H9 (cell line): ENCODE results near the gene USH2A. TPM values are rescaled to one million over a fixed set of nuclear protein-coding genes. Genes with fewer than 3 reads are reported as not detected.

Experiments
- DNase-seq: peaks from one replicate; pipeline ENCODE4 v3.0.0-alpha.2; 2017
- H2AFZ ChIP-seq: one replicate; pipeline ENCODE4 v1.6.1; 2013; ENCODE audit warnings: mild to moderate bottlenecking, low read length, control low read depth, moderate library complexity
- H2AK5ac ChIP-seq: 2 replicates; pipeline ENCODE4 v1.6.1; 2013; ENCODE audit warnings: low read length, control low read depth, mixed read lengths; ENCODE audit not compliant: insufficient read length
- H2BK120ac ChIP-seq: one replicate; pipeline ENCODE4 v1.6.1; 2013; ENCODE audit warnings: low read depth, mild to moderate bottlenecking, low read length, control low read depth, inconsistent platforms; ENCODE audit not compliant: poor library complexity, severe bottlenecking
- H2BK12ac ChIP-seq: 2 replicates; pipeline ENCODE4 v1.6.1; 2013; ENCODE audit warnings: low read length, control low read depth, mixed read lengths, low read depth; ENCODE audit not compliant: insufficient read length
- H2BK15ac ChIP-seq: 2 replicates; pipeline ENCODE4 v1.6.1; 2013; ENCODE audit warnings: low read depth, low read length, control low read depth
- H2BK20ac ChIP-seq: one replicate; pipeline ENCODE4 v1.6.1; 2013; ENCODE audit warnings: low read depth, mild to moderate bottlenecking, low read length, control low read depth, inconsistent platforms; ENCODE audit not compliant: poor library complexity, severe bottlenecking
- H2BK5ac ChIP-seq: 2 replicates; pipeline ENCODE4 v1.6.1; 2013; ENCODE audit warnings: low read length, control low read depth, mixed read lengths; ENCODE audit not compliant: insufficient read length
- H3K14ac ChIP-seq: 2 replicates; pipeline ENCODE4 v1.6.1; 2013; ENCODE audit warnings: low read length, control low read depth; ENCODE audit not compliant: insufficient read depth
- H3K18ac ChIP-seq: 2 replicates; pipeline ENCODE4 v1.6.1; 2013; ENCODE audit warnings: low read depth, mild to moderate bottlenecking, mixed read lengths, low read length, control low read depth; ENCODE audit not compliant: insufficient read length
- H3K23ac ChIP-seq: 2 replicates; pipeline ENCODE4 v1.6.1; 2013; ENCODE audit warnings: low read length, control low read depth, mixed read lengths, low read depth; ENCODE audit not compliant: insufficient read length
- H3K23me2 ChIP-seq: 2 replicates; pipeline ENCODE4 v1.6.1; 2013; ENCODE audit warnings: low read depth, mild to moderate bottlenecking, mixed read lengths, low read length, control low read depth; ENCODE audit not compliant: insufficient read length, poor library complexity, severe bottlenecking
- H3K27ac ChIP-seq: 2 replicates; pipeline ENCODE4 v1.5.1; 2013; ENCODE audit warnings: low read length, control low read depth, mixed read lengths, low read depth; ENCODE audit not compliant: insufficient read length
- H3K27me3 ChIP-seq: 2 replicates; pipeline ENCODE4 v1.6.1; 2013; ENCODE audit warnings: low read length, control low read depth, inconsistent platforms; ENCODE audit not compliant: insufficient read depth
- H3K4ac ChIP-seq: 2 replicates; pipeline ENCODE4 v1.6.1; 2013; ENCODE audit warnings: low read depth, mild to moderate bottlenecking, control low read depth, inconsistent platforms, low read length, moderate library complexity
- H3K4me1 ChIP-seq: 2 replicates; pipeline ENCODE4 v1.6.1; 2013; ENCODE audit warnings: low read length, control low read depth, inconsistent platforms; ENCODE audit not compliant: insufficient read depth
- H3K4me2 ChIP-seq: 2 replicates; pipeline ENCODE4 v1.6.1; 2013; ENCODE audit warnings: low read length, control low read depth, mixed read lengths; ENCODE audit not compliant: insufficient read length, insufficient read depth
- H3K56ac ChIP-seq: 2 replicates; pipeline ENCODE4 v1.6.1; 2013; ENCODE audit warnings: low read depth, mild to moderate bottlenecking, mixed read lengths, low read length, control low read depth; ENCODE audit not compliant: insufficient read length
- H3K79me1 ChIP-seq: 2 replicates; pipeline ENCODE4 v1.6.1; 2013; ENCODE audit warnings: low read depth, mild to moderate bottlenecking, moderate library complexity, low read length, control low read depth, inconsistent platforms; ENCODE audit not compliant: insufficient read depth, poor library complexity, severe bottlenecking
- H3K79me2 ChIP-seq: 2 replicates; pipeline ENCODE4 v1.6.1; 2013; ENCODE audit warnings: low read length, control low read depth, inconsistent platforms; ENCODE audit not compliant: insufficient read depth
- H3K9ac ChIP-seq: 2 replicates; pipeline ENCODE4 v1.6.1; 2013; ENCODE audit warnings: low read length, control low read depth, mixed read lengths; ENCODE audit not compliant: insufficient read length; ENCODE audit errors: extremely low read depth
- H3K9me3 ChIP-seq: one replicate; pipeline ENCODE4 v1.6.1; 2013; ENCODE audit warnings: low read depth, low read length, inconsistent platforms; ENCODE audit not compliant: control insufficient read depth
- H3T11ph ChIP-seq: one replicate; pipeline ENCODE4 v1.6.1; 2013; ENCODE audit warnings: mild to moderate bottlenecking, low read length, control low read depth, inconsistent platforms
- H4K20me1 ChIP-seq: one replicate; pipeline ENCODE4 v1.6.1; 2013; ENCODE audit not compliant: control insufficient read depth, insufficient read length, insufficient read depth
- H4K5ac ChIP-seq: 2 replicates; pipeline ENCODE4 v1.6.1; 2013; ENCODE audit warnings: low read depth, mild to moderate bottlenecking, mixed read lengths, low read length, control low read depth; ENCODE audit not compliant: insufficient read length
- H4K8ac ChIP-seq: replicated peaks from 2 replicates; pipeline ENCODE4 v1.6.1; 2013; ENCODE audit warnings: low read length, control low read depth, mixed read lengths, low read depth; ENCODE audit not compliant: insufficient read length
- H4K91ac ChIP-seq: 2 replicates; pipeline ENCODE4 v1.6.1; 2013; ENCODE audit warnings: low read depth, mild to moderate bottlenecking, moderate library complexity, mixed read lengths, low read length, control low read depth; ENCODE audit not compliant: insufficient read length
- H3K27ac Mint-ChIP-seq, 3 experiments: 2 replicates in 2 of 3; 3 replicates in 1 of 3; pipeline ENCODE4 v1.8.0; 2020 to 2021; ENCODE audit warnings: mixed read lengths in 3 of 3, mild to moderate bottlenecking in 1 of 3, moderate library complexity in 1 of 3
- H3K27me3 Mint-ChIP-seq: 2 replicates; pipeline ENCODE4 v1.8.0; 2021; ENCODE audit warnings: low read depth, mild to moderate bottlenecking, moderate library complexity, mixed read lengths
- H3K36me3 Mint-ChIP-seq, 3 experiments: 2 replicates in 2 of 3; 3 replicates in 1 of 3; pipeline ENCODE4 v1.8.0; 2020 to 2021; ENCODE audit warnings: low read depth in 3 of 3, mixed read lengths in 3 of 3; ENCODE audit not compliant: insufficient read depth in 1 of 3
- H3K4me1 Mint-ChIP-seq, 2 experiments: 2 replicates each; pipeline ENCODE4 v1.8.0; 2020; ENCODE audit warnings: mixed read lengths in 2 of 2
- H3K4me3 Mint-ChIP-seq, 2 experiments: 2 replicates in 1 of 2; 3 replicates in 1 of 2; pipeline ENCODE4 v1.8.0; 2020 to 2021; ENCODE audit warnings: mild to moderate bottlenecking in 2 of 2, mixed read lengths in 2 of 2, moderate library complexity in 1 of 2
- H3K9me3 Mint-ChIP-seq, 2 experiments: 2 replicates in 1 of 2; 3 replicates in 1 of 2; pipeline ENCODE4 v1.8.0; 2020; ENCODE audit warnings: mild to moderate bottlenecking in 2 of 2, mixed read lengths in 2 of 2, moderate library complexity in 1 of 2
- WGBS: extraction: QIAGEN DNeasy Blood & Tissue Kit; methylation state at CpG from one replicate; pipeline ENCODE4 v1.1.7; 2013; ENCODE audit warnings: missing lambda C conversion rate, low lambda C conversion rate, mixed read lengths; ENCODE audit not compliant: insufficient read length; ENCODE audit errors: extremely low coverage; 5-methylcytosine and 5-hydroxymethylcytosine counted together
- total RNA-seq: library from RNA; stranded (reverse); gene quantifications from 2 replicates; pipeline ENCODE4 v1.2.1, GENCODE V29; 2021
- TF ChIP-seq, protein P1 (sequence below): fragments of 200-600 bp; sonication (generic); conservative IDR thresholded peaks from 3 replicates; pipeline ENCODE4 v1.8.0; 2021; ENCODE audit warnings: antibody characterized with exemption, mild to moderate bottlenecking

The USH2A gene
- total RNA-seq, 1 experiment from 2014 or later = 0.11 TPM

DNA sequence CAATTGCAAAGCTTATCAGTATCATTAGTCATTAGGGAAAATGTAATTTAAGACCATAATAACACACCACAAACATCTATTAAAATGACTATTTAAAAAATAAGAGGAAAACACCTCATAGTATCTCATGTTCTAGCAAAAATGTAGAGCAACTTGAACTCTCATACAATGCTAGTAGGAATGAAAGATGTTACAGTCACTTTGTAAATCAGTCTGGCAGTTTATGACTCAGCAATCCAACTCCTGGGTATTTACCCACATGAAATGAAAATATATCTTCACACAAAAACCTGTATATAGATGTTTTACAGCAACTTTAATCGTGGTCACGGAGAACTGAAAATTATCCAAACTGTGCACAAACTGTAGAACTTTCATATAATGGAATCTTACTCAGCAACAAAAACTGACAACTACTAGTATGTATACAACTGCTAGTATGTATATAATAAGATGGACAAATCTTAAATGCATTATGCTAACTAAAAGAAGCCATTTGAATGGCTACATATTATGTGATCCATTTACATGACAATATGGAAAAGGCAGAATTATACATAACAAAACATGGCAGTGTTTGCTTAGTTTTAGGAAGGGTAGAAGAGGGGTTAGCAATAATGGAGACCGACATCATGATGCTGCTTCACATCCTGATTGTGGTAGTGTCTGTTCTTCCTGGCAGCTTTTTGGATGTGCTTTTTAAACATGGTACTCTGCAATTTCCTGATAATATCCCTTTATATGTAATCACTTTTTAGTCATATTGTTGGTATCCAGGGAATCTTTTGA is 589.1 kb downstream of the USH2A start:
- no peak for DNase-seq

More for the DNA sequence above, 589.1 kb downstream of the USH2A start:
- no peak overlapping the region for H2BK12ac ChIP-seq
- H2AFZ ChIP-seq = no peak overlapping the region
- no peaks in the 10 kb centered on the region for H3K27me3 ChIP-seq
- H4K5ac ChIP-seq = no peak overlapping the region
- no peak overlapping the region for H3K23ac ChIP-seq
- no peak overlapping the region for H3K56ac ChIP-seq
- no peak overlapping the region for H2BK120ac ChIP-seq
- no peaks in the 10 kb centered on the region for H3K79me2 ChIP-seq
- no peak overlapping the region for H3T11ph ChIP-seq
- no peak overlapping the region for H3K18ac ChIP-seq
- H3K4ac ChIP-seq = no peak overlapping the region
- H3K27me3 Mint-ChIP-seq = no peaks in the 10 kb centered on the region
- H3K36me3 Mint-ChIP-seq = peaks cover 10 to 33% (median 22%) of the 10 kb centered on the region in 3 experiments
- no peaks in the 10 kb centered on the region; the same call in 1 of the 2 replicates for H3K4me1 ChIP-seq
- H4K8ac ChIP-seq = no peak overlapping the region
- H3K27ac ChIP-seq = no peak overlapping the region
- peak overlapping the region in 2 of 3 experiments; percentile 46 to 58; a peak in 3 of 7 replicates for H3K27ac Mint-ChIP-seq
- no peak overlapping the region for H4K91ac ChIP-seq
- peaks cover 30 to 31% of the 10 kb centered on the region in 2 experiments for H3K9me3 Mint-ChIP-seq
- no peak overlapping the region for H2AK5ac ChIP-seq
- no peak overlapping the region for H2BK20ac ChIP-seq
- TF ChIP-seq, protein P1, sequence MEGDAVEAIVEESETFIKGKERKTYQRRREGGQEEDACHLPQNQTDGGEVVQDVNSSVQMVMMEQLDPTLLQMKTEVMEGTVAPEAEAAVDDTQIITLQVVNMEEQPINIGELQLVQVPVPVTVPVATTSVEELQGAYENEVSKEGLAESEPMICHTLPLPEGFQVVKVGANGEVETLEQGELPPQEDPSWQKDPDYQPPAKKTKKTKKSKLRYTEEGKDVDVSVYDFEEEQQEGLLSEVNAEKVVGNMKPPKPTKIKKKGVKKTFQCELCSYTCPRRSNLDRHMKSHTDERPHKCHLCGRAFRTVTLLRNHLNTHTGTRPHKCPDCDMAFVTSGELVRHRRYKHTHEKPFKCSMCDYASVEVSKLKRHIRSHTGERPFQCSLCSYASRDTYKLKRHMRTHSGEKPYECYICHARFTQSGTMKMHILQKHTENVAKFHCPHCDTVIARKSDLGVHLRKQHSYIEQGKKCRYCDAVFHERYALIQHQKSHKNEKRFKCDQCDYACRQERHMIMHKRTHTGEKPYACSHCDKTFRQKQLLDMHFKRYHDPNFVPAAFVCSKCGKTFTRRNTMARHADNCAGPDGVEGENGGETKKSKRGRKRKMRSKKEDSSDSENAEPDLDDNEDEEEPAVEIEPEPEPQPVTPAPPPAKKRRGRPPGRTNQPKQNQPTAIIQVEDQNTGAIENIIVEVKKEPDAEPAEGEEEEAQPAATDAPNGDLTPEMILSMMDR = no peak
- no peaks in the 10 kb centered on the region for H3K23me2 ChIP-seq
- H3K4me2 ChIP-seq = no peak overlapping the region
- no CpG with 5 or more reads among the region's 3 CpGs for WGBS
- no peak overlapping the region for H3K14ac ChIP-seq
- H3K9me3 ChIP-seq = no peaks in the 10 kb centered on the region
- H4K20me1 ChIP-seq = no peaks in the 10 kb centered on the region
- H2BK15ac ChIP-seq = no peak overlapping the region
- H3K79me1 ChIP-seq = no peaks in the 10 kb centered on the region
- H3K4me3 Mint-ChIP-seq = no peak overlapping the region
- no peak overlapping the region for H3K9ac ChIP-seq
- peaks cover 17 to 18% of the 10 kb centered on the region in 2 experiments for H3K4me1 Mint-ChIP-seq
- H2BK5ac ChIP-seq = no peak overlapping the region
